Stimulated activated CD4-positive, alpha-beta T cell treated with anti-CD3 and anti-CD28 coated beads, Interleukin-15, amount 100 ng/mL, for 48 hours (primary cell): ENCODE data around the gene ATXN1.

ENCODE experiments used
- DNase-seq, 2 donors: peaks; one replicate each; pipeline ENCODE4 v3.0.0-alpha.2; 2020; ENCODE audit warnings: low read depth in 2 of 2

Gene ATXN1

GRCh38 chr6:16674801-16675392 lies 86.4 kb downstream of the ATXN1 start:
- DNase-seq: no peak

GRCh38 chr6:16673011-16673797 lies 88.1 kb downstream of the ATXN1 start:
- no peak for DNase-seq

- no peak for DNase-seq
Observed at GRCh38 chr6:16671302-16672289, 89.7 kb downstream of the ATXN1 start.

- DNase-seq: no peak
Observed at GRCh38 chr6:16670617-16671051, 90.6 kb downstream of the ATXN1 start.

GRCh38 chr6:16670183-16670582 lies 91.1 kb downstream of the ATXN1 start:
- no peak for DNase-seq

- DNase-seq: peak; percentile 44 to 62
Observed at GRCh38 chr6:16669227-16669626, 92.0 kb downstream of the ATXN1 start.

- DNase-seq: no peak
Observed at GRCh38 chr6:16667509-16667908, 93.8 kb downstream of the ATXN1 start.

GRCh38 chr6:16665992-16666391 lies 95.3 kb downstream of the ATXN1 start:
- DNase-seq: no peak

GRCh38 chr6:16665182-16665581 lies 96.1 kb downstream of the ATXN1 start:
- DNase-seq: no peak

- no peak for DNase-seq
Observed at GRCh38 chr6:16663901-16664300, 97.4 kb downstream of the ATXN1 start.

- no peak for DNase-seq
Observed at GRCh38 chr6:16660157-16660497, 101.1 kb downstream of the ATXN1 start.

- no peak for DNase-seq
Observed at GRCh38 chr6:16659466-16660156, 101.6 kb downstream of the ATXN1 start.

GRCh38 chr6:16658348-16659034 lies 102.8 kb downstream of the ATXN1 start:
- no peak for DNase-seq

GRCh38 chr6:16657768-16658167 lies 103.5 kb downstream of the ATXN1 start:
- no peak for DNase-seq

- DNase-seq: no peak
Observed at GRCh38 chr6:16656451-16656850, 104.8 kb downstream of the ATXN1 start.

GRCh38 chr6:16654701-16655100 lies 106.6 kb downstream of the ATXN1 start:
- no peak for DNase-seq

- no peak for DNase-seq
Observed at GRCh38 chr6:16653226-16653625, 108.0 kb downstream of the ATXN1 start.

- DNase-seq: no peak
Observed at GRCh38 chr6:16651871-16652270, 109.4 kb downstream of the ATXN1 start.

- DNase-seq: no peak
Observed at GRCh38 chr6:16649890-16650289, 111.4 kb downstream of the ATXN1 start.

GRCh38 chr6:16649241-16649640 lies 112.0 kb downstream of the ATXN1 start:
- DNase-seq: no peak

GRCh38 chr6:16648003-16648402 lies 113.3 kb downstream of the ATXN1 start:
- DNase-seq: no peak
